GM12874 (cell line): ENCODE measurements around the gene ETHE1.

Source experiments
- TF ChIP-seq, protein P1 (sequence below): IDR thresholded peaks from 2 replicates; pipeline ENCODE4 v1.5.1; 2011; ENCODE audit warnings: low read depth, mild to moderate bottlenecking, control low read depth, low read length, moderate library complexity; ENCODE audit not compliant: insufficient read depth

ETHE1 gene

DNA sequence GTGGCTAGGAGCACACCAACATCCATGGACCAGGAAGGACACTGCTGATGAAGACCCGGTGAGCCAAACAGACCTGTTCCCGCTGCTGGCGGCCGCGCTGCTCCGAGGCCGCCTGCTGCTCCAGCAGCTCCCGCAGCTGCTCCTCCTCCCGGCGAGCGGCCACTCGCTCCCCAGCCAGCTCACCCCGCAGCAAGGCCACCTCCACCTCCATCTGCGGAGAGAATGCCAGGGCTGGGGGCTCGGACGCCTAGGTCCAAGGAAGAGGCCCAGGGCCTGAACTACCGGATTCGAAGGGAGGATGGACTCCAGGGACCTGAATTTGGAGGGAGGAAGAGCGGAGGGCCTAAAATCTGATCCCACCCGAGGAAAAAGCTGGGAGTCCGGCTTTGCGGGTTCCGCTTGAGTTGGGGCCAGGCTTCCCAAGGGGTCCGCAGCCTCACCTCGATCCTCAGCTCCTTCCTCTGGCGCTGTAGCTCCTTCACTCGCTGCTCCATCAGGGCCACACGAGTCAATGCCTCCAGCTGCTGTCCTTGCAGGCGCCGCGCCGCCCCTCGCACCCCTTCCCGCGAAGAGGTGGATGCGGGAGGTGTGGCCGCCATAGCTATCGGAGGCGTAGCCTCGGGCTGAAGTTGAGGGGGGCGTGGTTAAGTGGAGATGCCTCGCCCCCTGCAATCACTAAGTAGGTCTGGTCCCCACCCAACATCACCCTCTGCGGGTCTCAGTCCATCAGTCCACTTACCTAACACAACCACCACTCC lies 25.2 kb downstream of the ETHE1 start:
- TF ChIP-seq, protein P1, sequence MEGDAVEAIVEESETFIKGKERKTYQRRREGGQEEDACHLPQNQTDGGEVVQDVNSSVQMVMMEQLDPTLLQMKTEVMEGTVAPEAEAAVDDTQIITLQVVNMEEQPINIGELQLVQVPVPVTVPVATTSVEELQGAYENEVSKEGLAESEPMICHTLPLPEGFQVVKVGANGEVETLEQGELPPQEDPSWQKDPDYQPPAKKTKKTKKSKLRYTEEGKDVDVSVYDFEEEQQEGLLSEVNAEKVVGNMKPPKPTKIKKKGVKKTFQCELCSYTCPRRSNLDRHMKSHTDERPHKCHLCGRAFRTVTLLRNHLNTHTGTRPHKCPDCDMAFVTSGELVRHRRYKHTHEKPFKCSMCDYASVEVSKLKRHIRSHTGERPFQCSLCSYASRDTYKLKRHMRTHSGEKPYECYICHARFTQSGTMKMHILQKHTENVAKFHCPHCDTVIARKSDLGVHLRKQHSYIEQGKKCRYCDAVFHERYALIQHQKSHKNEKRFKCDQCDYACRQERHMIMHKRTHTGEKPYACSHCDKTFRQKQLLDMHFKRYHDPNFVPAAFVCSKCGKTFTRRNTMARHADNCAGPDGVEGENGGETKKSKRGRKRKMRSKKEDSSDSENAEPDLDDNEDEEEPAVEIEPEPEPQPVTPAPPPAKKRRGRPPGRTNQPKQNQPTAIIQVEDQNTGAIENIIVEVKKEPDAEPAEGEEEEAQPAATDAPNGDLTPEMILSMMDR: no peak

DNA sequence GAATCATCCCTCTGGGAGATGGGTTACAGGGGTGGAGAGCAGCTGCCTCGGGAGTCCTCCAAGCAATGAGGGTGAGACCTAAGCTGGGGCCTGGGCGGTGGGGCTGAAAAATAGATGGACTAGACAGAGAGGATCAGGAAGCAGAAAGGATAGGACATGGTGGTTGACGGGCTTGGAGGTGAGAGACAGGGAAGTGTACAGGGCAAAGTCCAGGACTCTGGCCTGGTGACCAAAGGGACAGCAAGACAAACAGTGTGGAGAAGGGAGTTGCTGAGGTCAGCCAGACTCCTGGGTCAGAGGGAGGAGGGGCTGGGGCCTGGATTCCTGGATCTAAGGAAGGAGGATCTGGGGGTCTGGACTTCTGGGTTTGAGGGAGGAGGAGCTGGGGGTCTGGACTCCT lies 28.0 kb downstream of the ETHE1 start:
- TF ChIP-seq, protein P1: no peak

DNA sequence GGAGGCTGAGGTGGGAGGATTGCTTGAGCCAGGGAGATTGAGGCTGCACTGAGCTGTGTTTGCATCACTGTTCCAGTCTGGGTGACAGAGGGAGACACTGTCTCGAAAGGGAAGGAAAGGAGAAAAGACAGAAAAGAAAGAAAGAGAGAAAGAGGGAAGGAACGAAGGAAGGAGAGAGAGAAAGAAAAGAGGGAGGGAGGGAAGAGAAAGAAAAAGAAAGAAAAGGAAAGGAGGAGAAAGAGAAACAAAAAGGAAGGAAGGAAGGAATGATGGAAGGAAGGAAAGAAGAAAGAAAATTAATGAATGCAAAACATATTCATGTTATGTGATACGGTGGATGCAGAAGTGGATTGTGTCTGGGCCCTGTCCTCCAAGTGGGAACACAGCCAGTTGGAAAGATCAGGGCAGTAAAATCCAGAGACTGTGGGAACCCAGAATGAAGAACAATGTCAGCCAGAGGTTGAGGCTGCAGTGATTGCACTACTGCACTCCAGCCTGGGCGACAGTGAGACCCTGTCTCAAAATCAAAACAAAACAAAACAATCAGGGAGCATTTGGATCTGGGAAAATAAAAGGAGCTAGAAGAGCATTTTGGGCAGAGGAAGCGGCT lies 28.7 kb downstream of the ETHE1 start:
- TF ChIP-seq, protein P1: no peak

DNA sequence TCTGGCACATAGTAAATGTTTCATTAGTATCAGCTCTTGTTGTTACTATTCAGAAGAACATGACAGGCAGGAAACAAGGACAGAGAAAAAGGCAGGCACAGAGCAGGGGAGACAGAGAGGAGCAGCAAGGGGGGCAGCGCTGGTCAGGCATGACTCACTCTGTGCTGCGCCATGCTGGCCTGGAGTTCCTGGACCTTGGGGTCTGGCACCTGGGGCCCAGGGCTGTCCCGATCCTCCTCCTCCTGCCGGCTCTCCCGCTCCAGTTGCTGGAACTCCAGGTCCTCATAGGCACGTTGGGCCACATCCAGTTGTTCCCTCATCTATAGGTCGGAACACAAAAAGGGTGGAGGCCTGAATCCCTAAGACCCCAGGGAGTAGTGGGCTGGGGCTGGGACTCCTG lies 30.0 kb downstream of the ETHE1 start:
- TF ChIP-seq, protein P1: no peak

DNA sequence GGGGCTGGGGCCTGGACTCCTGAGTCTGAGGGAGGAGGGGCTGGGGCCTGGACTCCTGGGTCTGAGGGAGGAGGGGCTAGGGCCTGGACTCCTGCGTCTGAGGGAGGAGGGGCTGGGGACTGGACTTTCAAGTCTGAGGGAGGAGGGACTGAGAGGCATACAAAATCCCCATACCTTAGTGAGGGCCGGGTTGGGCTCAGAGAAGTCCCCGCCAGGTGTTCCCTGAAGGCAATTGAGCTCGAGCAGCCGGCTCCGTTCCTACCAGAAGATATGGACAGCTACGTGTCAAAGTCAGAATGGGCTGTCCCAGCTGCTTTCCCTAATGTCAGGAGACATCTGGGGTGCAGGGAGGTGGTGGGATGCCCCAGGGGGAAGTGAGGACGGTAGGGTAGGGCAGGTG lies 31.9 kb downstream of the ETHE1 start:
- TF ChIP-seq, protein P1: no peak

DNA sequence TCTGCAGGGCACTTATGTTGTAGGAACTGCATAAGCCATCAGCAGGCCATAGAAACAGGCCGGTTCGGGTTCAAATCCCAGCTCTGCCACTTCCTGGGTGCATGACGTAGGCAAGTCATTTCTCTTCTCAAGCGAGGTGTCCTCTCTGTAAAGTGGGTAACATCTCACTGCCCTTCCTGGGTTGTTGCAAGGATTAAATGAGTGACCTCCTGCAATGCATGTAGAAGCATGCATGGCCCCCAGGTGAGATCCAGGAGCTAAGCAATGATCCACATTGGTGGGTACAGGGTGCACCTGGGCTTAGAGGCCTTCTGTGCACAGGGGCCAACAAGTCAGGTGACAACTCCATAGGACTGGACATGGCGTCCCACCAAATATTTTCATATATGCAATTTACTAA lies 36.2 kb downstream of the ETHE1 start:
- TF ChIP-seq, protein P1: no peak

DNA sequence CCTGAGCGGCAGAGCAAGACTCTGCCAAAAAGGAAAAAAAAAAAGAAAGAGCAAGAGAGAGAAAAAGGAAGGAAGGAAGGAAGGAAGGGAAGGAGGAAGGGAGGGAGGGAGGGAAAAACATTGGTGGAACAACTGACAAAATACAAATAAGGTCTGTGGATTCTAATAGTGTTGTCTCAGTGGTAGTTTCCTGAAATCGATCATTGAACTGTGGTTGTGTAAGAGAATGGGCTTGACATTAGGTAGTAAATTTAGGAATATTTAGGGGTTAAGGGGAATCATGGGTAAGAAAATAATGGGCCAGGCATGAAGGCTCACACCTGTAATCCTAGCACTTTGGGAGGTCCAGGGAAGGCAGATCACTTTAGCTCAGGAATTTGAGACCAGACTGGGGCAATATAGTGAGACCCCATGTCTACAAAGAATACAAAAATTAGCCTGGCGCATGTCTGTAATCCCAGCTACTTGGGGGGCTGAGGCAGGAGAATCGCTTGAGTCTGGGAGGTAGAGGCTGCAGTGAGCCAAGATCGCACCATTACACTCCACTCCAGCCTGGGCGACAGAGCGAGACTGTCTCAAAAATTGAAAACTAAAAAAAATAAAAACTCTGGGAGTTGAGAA lies 36.9 kb downstream of the ETHE1 start:
- TF ChIP-seq, protein P1: no peak
